Measurements from ENCODE around the gene MAN1C1.

DNA sequence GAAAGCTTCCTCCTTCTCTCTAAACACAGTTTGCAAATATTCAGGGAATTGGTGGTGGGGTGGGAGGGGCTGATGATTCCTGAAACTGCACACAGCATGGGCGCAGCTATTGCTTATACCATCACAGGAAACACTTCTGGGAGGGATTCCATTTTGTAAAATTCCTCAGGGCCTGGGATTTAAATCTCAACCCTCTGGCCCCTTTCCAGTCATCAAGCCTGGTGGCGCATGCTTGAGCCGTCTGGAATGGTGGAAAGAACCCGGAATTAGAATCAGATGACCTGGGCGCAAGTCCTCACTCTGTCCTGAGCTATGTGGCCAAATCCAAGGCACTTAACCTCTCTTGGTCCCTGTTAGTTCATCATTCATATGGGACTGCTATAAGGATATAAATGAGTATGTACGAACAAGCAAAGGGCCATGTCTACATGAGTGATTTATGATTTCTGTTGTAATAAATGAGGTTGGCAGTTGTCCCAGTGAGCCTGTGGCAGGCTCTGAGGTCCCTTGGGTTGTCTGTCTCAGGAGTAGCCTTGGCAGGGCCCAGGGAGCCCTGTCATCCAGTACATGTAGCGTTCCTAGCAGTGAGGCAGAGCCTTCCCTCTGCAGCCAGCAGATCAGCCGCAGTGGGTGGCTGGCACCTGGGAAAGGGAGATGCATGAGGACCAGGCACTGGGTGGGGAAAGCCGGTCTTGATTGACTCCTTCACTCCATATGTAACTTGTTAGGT lies 72.0 kb downstream of the MAN1C1 start:
- TF ChIP-seq POLR2A (IDR thresholded peaks at IDR 0.05; ENCODE audit: low read depth, low read length) (no peak), CTCF (IDR thresholded peaks at IDR 0.05; ENCODE audit: extremely low read depth in 1 of 2, insufficient read depth in 1 of 2, low read depth in 1 of 2, low read length in 2 of 2) (no peak), EZH2 (IDR thresholded peaks at IDR 0.05; ENCODE audit: borderline replicate concordance, low read depth, low read length, severe bottlenecking) (no peak)
- TF ChIP-seq, protein P1, sequence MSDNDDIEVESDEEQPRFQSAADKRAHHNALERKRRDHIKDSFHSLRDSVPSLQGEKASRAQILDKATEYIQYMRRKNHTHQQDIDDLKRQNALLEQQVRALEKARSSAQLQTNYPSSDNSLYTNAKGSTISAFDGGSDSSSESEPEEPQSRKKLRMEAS (IDR thresholded peaks at IDR 0.05; ENCODE audit: insufficient read depth, insufficient read length): no peak

Data from endothelial cell of umbilical vein (primary cell).